GM20000 (cell line): ENCODE results near the gene GRIN1.

Experiments
- DNase-seq: peaks from one replicate; pipeline ENCODE4 v3.0.0; 2012; ENCODE audit warnings: low spot score
- CTCF ChIP-seq: IDR thresholded peaks from 2 replicates; pipeline ENCODE4 v1.5.1; 2012; ENCODE audit warnings: mild to moderate bottlenecking, control low read depth; ENCODE audit errors: extremely low read depth, missing control alignments

GRIN1 gene

GRCh38 chr9:137195525-137196220 lies 56.7 kb downstream of the GRIN1 start:
- no peak for DNase-seq
- no peak for TF ChIP-seq CTCF

GRCh38 chr9:137198051-137198901 lies 59.3 kb downstream of the GRIN1 start:
- no peak for TF ChIP-seq CTCF
- DNase-seq: no peak

GRCh38 chr9:137198902-137199283 lies 59.9 kb downstream of the GRIN1 start:
- TF ChIP-seq CTCF: no peak
- no peak for DNase-seq

- no peak for DNase-seq
- no peak for TF ChIP-seq CTCF
These were observed 60.6 kb downstream of the GRIN1 start for GRCh38 chr9:137199411-137200121.

GRCh38 chr9:137200311-137201204 lies 61.6 kb downstream of the GRIN1 start, which contains the start of gene TPRN:
TSS of gene TPRN (minus strand) at chr9:137200741. CDS start at chr9:137200711, 30 bp downstream.
- DNase-seq: peak; percentile 100
- no peak for TF ChIP-seq CTCF

- no peak for DNase-seq
- TF ChIP-seq CTCF: no peak
These were observed 62.4 kb downstream of the GRIN1 start for GRCh38 chr9:137201205-137201868.
